Prostate gland (tissue), 2 donors: ENCODE measurements around the gene EEFSEC. TPM values are rescaled to one million over a fixed set of nuclear protein-coding genes. Genes with fewer than 3 reads are reported as not detected.

ENCODE experiments used
- DNase-seq: peaks from one replicate; pipeline ENCODE4 v3.0.0-alpha.2; 2019; ENCODE audit warnings: low spot score
- H3K27ac ChIP-seq, 2 donors: fragments of 200-600 bp; sonication (generic); 2 replicates each; pipeline ENCODE4 v1.5.1; 2017 to 2019
- H3K27me3 ChIP-seq: fragments of 200-600 bp; sonication (generic); replicated peaks from 2 replicates; pipeline ENCODE4 v1.5.1; 2019; ENCODE audit not compliant: insufficient read depth
- H3K36me3 ChIP-seq, 2 donors: fragments of 200-600 bp; sonication (generic); 1 replicate in 1 of 2; 2 replicates in 1 of 2; pipeline versions ENCODE4 v1.5.1 to v1.8.1; 2017 to 2019
- H3K4me1 ChIP-seq: fragments of 200-600 bp; sonication (generic); replicated peaks from 2 replicates; pipeline ENCODE4 v1.5.1; 2019
- H3K4me3 ChIP-seq, 2 donors: fragments of 200-600 bp; sonication (generic); 2 replicates each; pipeline ENCODE4 v1.5.1; 2017 to 2019
- H3K9me3 ChIP-seq: fragments of 200-600 bp; sonication (generic); 2 replicates; pipeline ENCODE4 v1.5.1; 2017
- CTCF ChIP-seq, 4 experiments: fragments of 200-600 bp in 2 of 4; fragments of 450-650 bp in 2 of 4; sonication (generic) in 2 of 4; IDR thresholded peaks; 1 replicate in 3 of 4; 2 replicates in 1 of 4; pipeline ENCODE4 v1.5.1; 2016 to 2019; ENCODE audit warnings: antibody characterized with exemption in 4 of 4, mild to moderate bottlenecking in 2 of 4, moderate library complexity in 2 of 4
- POLR2A ChIP-seq: fragments of 450-650 bp; IDR thresholded peaks from one replicate; pipeline ENCODE4 v1.6.1; 2016; ENCODE audit warnings: antibody characterized with exemption, mild to moderate bottlenecking
- POLR2AphosphoS5 ChIP-seq: sonication (generic); formaldehyde crosslinking; IDR thresholded peaks from one replicate; pipeline ENCODE4 v1.6.1; 2017; ENCODE audit warnings: antibody characterized with exemption
- WGBS: methylation state at CpG from one replicate; pipeline ENCODE4 v1.1.5; 2018; 5-methylcytosine and 5-hydroxymethylcytosine counted together
- intact Hi-C: fragments of 100-400 bp; cut with DNase I; formaldehyde crosslinking; loops from one replicate; pipeline ENCODE4 v1.14.2; 2022
- total RNA-seq, 2 donors: library from RNA; depleted of rRNA; stranded (reverse); fragments of >200 nt; gene quantifications; one replicate each; pipeline ENCODE4 v1.1.0, GENCODE V29; 2016

The EEFSEC gene
- total RNA-seq, 2 donors from 2014 or later, result 24.7 to 26.1 TPM

- TF ChIP-seq CTCF (IDR thresholded peaks at IDR 0.05), result no peak
- TF ChIP-seq POLR2AphosphoS5, result no peak
- TF ChIP-seq POLR2A, result no peak
- H3K27me3 ChIP-seq, result no peaks in the 10 kb centered on the region
- H3K4me3 ChIP-seq, result no peak overlapping the region
- no peaks in the 10 kb centered on the region for H3K36me3 ChIP-seq
- no peaks in the 10 kb centered on the region for H3K4me1 ChIP-seq
- DNase-seq, result no peak
- no peaks in the 10 kb centered on the region for H3K9me3 ChIP-seq
- WGBS, result 82% methylated on average over 9 of the region's 9 CpGs
- intact Hi-C loops, result no loop called here
- no peak overlapping the region for H3K27ac ChIP-seq
Observed at GRCh38 chr3:128113817-128114794, 39.2 kb upstream of the EEFSEC start.

GRCh38 chr3:128122013-128122412, 31.3 kb upstream of the EEFSEC start:
- no peaks in the 10 kb centered on the region for H3K36me3 ChIP-seq
- TF ChIP-seq POLR2A (no peak), POLR2AphosphoS5 (no peak), CTCF (IDR thresholded peaks at IDR 0.05) (no peak)
- WGBS, result 95% methylated on average over 1 of the region's 1 CpG

GRCh38 chr3:128123156-128123537, 30.1 kb upstream of the EEFSEC start:
- intact Hi-C loops, result loop anchor here (2.0 kb wide), 1 partner anchor 30 kb away; the partner anchor contains the start of gene EEFSEC
- TF ChIP-seq POLR2A (no peak), POLR2AphosphoS5 (no peak), CTCF (IDR thresholded peaks at IDR 0.05) (no peak)
- H3K9me3 ChIP-seq, result no peaks in the 10 kb centered on the region
- H3K4me1 ChIP-seq, result no peaks in the 10 kb centered on the region
- H3K27me3 ChIP-seq, result no peaks in the 10 kb centered on the region
- WGBS, result 1% methylated on average over 22 of the region's 22 CpGs
- no peak for DNase-seq
- no peaks in the 10 kb centered on the region for H3K36me3 ChIP-seq
- H3K4me3 ChIP-seq, result peak overlapping the region; percentile 78 to 79
- H3K27ac ChIP-seq, result peak overlapping the region; percentile 40 to 44

More at GRCh38 chr3:128122013-128122412, 31.3 kb upstream of the EEFSEC start:
- Histone ChIP-seq H3K9me3 (no peaks in the 10 kb centered on the region), H3K27me3 (no peaks in the 10 kb centered on the region), H3K4me1 (no peaks in the 10 kb centered on the region), H3K4me3 (no peak overlapping the region), H3K27ac (no peak overlapping the region)
- no peak for DNase-seq
- intact Hi-C loops, result loop anchor here (2.0 kb wide), 1 partner anchor 31 kb away; the partner anchor contains the start of gene EEFSEC

- Histone ChIP-seq H3K4me1 (no peaks in the 10 kb centered on the region), H3K9me3 (no peaks in the 10 kb centered on the region), H3K36me3 (no peaks in the 10 kb centered on the region), H3K4me3 (peak within 1 kb of the TSS; percentile 78 to 79), H3K27ac (peak within 1 kb of the TSS; percentile 40 to 44), H3K27me3 (no peaks in the 10 kb centered on the region)
- TF ChIP-seq POLR2AphosphoS5, result peak; percentile 92
- TF ChIP-seq CTCF (IDR thresholded peaks at IDR 0.05), result peak in 2 of 4 experiments; percentile 2 to 15
- no peak for TF ChIP-seq POLR2A
- intact Hi-C loops, result loop anchor here (2.0 kb wide), 1 partner anchor 29 kb away; the partner anchor contains the start of gene EEFSEC
- peak; percentile 95 for DNase-seq
- whole genome bisulfite sequencing, result 3% methylated on average over 47 of the region's 47 CpGs
Observed at GRCh38 chr3:128123538-128124368, 29.5 kb upstream of the EEFSEC start, which contains the start of gene RUVBL1. RUVBL1 (minus strand) TSS chr3:128123812; CDS start chr3:128123724, 88 bp downstream.
